Brain microvascular endothelial cell (primary cell): ENCODE data around the gene TUBA4B.
A peak's percentile ranks its signal among the peaks of the same experiment; 100 is the strongest.

Experiments
- DNase-seq: peaks from one replicate; pipeline ENCODE4 v3.0.0-alpha.2; 2020
- H3K27ac ChIP-seq: fragments of 250-450 bp; sonication (Bioruptor Pico); 2 replicates; pipeline ENCODE4 v1.5.1; 2020; ENCODE audit warnings: mild to moderate bottlenecking, moderate library complexity
- H3K27me3 ChIP-seq: fragments of 250-450 bp; sonication (Bioruptor Pico); replicated peaks from 2 replicates; pipeline ENCODE4 v1.5.1; 2020; ENCODE audit warnings: mild to moderate bottlenecking
- H3K36me3 ChIP-seq: fragments of 250-450 bp; sonication (Bioruptor Pico); replicated peaks from 2 replicates; pipeline ENCODE4 v1.5.1; 2020; ENCODE audit warnings: mild to moderate bottlenecking
- H3K4me3 ChIP-seq: 2 replicates; pipeline ENCODE4 v1.5.1; 2011; ENCODE audit warnings: low read depth, mild to moderate bottlenecking, control low read depth, low read length, moderate library complexity
- CTCF ChIP-seq: IDR thresholded peaks from 2 replicates; pipeline ENCODE4 v1.5.1; 2011; ENCODE audit warnings: low read depth, mild to moderate bottlenecking, moderate library complexity, low read length, control low read depth, inconsistent platforms; ENCODE audit errors: missing control alignments
- in situ Hi-C: cut with HindIII; loops from 2 replicates; pipeline ENCODE4 v1.10.0; 2017; ENCODE audit warnings: low sequenced_read_pairs, low pct_ligation_motif_present

Gene TUBA4B

GRCh38 chr2:219207134-219207883 lies 45.7 kb upstream of the TUBA4B start:
- H3K27ac ChIP-seq: no peak overlapping the region

GRCh38 chr2:219207884-219208740 lies 44.9 kb upstream of the TUBA4B start:
- peak; percentile 8 for DNase-seq
- Histone ChIP-seq H3K4me3 (no peak overlapping the region), H3K27ac (no peak overlapping the region), H3K36me3 (peaks cover 9% of the 10 kb centered on the region), H3K27me3 (no peaks in the 10 kb centered on the region)
- TF ChIP-seq CTCF: no peak
- in situ Hi-C loops: no loop called here

More at GRCh38 chr2:219207134-219207883, 45.7 kb upstream of the TUBA4B start:
- Histone ChIP-seq H3K36me3 (peaks cover 7% of the 10 kb centered on the region), H3K4me3 (peak overlapping the region; percentile 75), H3K27me3 (no peaks in the 10 kb centered on the region)
- no peak for TF ChIP-seq CTCF
- DNase-seq: no peak
- in situ Hi-C loops: no loop called here

GRCh38 chr2:219209236-219210195 lies 43.5 kb upstream of the TUBA4B start:
- in situ Hi-C loops: no loop called here
- H3K27ac ChIP-seq: no peak overlapping the region

GRCh38 chr2:219210196-219210885 lies 42.7 kb upstream of the TUBA4B start:
- peaks cover 9% of the 10 kb centered on the region for H3K36me3 ChIP-seq
- in situ Hi-C loops: no loop called here
- no peaks in the 10 kb centered on the region for H3K27me3 ChIP-seq
- no peak overlapping the region for H3K27ac ChIP-seq
- no peak for DNase-seq
- no peak for TF ChIP-seq CTCF
- no peak overlapping the region for H3K4me3 ChIP-seq

More at GRCh38 chr2:219209236-219210195, 43.5 kb upstream of the TUBA4B start:
- Histone ChIP-seq H3K36me3 (peaks cover 9% of the 10 kb centered on the region), H3K4me3 (no peak overlapping the region), H3K27me3 (no peaks in the 10 kb centered on the region)
- TF ChIP-seq CTCF: no peak
- no peak for DNase-seq

- DNase-seq: no peak
- H3K27me3 ChIP-seq: no peaks in the 10 kb centered on the region
- TF ChIP-seq CTCF: no peak
- H3K4me3 ChIP-seq: no peak overlapping the region
- H3K27ac ChIP-seq: no peak overlapping the region
- in situ Hi-C loops: no loop called here
- peaks cover 9% of the 10 kb centered on the region for H3K36me3 ChIP-seq
Measured at GRCh38 chr2:219210886-219211362, 42.1 kb upstream of the TUBA4B start.
